HL-60 (cell line): ENCODE data around the gene SIGLEC14.

ENCODE experiments used
- DNase-seq, 2 experiments: peaks; one replicate each; pipeline ENCODE4 v3.0.0-alpha.2; 2010 to 2020; ENCODE audit warnings: low read depth in 1 of 2, low spot score in 1 of 2
- H3K27ac ChIP-seq: fragments of 250-450 bp; sonication (Bioruptor Pico); replicated peaks from 2 replicates; pipeline ENCODE4 v1.5.1; 2020; ENCODE audit warnings: mild to moderate bottlenecking, moderate library complexity
- H3K27me3 ChIP-seq: fragments of 250-450 bp; sonication (Bioruptor Pico); 2 replicates; pipeline ENCODE4 v1.5.1; 2021; ENCODE audit warnings: mild to moderate bottlenecking, moderate library complexity; ENCODE audit not compliant: insufficient read depth, poor library complexity, severe bottlenecking
- H3K4me3 ChIP-seq: replicated peaks from 2 replicates; pipeline ENCODE4 v1.5.1; 2011; ENCODE audit warnings: mild to moderate bottlenecking, control low read depth, low read length; ENCODE audit not compliant: insufficient read depth
- GABPA ChIP-seq: IDR thresholded peaks from 2 replicates; pipeline ENCODE4 v1.6.1; 2012; ENCODE audit warnings: low read depth
- POLR2AphosphoS5 ChIP-seq: IDR thresholded peaks from 2 replicates; pipeline ENCODE4 v1.6.1; 2012; ENCODE audit warnings: low read depth
- SPI1 ChIP-seq: IDR thresholded peaks from 2 replicates; pipeline ENCODE4 v1.6.1; 2012; ENCODE audit warnings: low read depth, mild to moderate bottlenecking, borderline replicate concordance
- TF ChIP-seq, protein P1 (sequence below): IDR thresholded peaks from 2 replicates; pipeline ENCODE4 v1.6.1; 2012; ENCODE audit warnings: low read depth; ENCODE audit not compliant: insufficient replicate concordance
- TF ChIP-seq, protein P2 (sequence below): IDR thresholded peaks from one replicate; pipeline ENCODE4 v1.5.1; 2011; ENCODE audit warnings: low read length, control low read depth, inconsistent platforms; ENCODE audit not compliant: insufficient read depth

The SIGLEC14 gene

DNA sequence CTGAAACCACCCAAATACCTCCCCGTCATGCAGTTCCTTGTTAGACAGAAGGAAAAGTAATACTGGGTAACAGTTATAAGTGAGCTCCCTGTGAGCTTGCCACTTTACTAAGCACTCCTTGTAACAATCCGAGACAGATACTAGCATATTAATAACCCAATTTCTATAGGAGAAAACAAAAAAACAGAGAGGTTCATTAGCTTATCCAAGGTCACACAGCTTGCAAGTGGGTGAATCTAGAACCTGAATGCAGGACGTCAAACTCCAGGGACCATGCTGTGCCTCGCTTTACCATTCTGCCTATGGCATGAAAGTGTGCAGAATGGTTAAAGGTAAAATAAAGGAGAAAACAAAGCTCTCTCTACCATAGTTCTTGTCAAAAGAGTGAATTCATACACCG lies 31.8 kb downstream of the SIGLEC14 start:
- H3K27me3 ChIP-seq = no peaks in the 10 kb centered on the region
- H3K4me3 ChIP-seq = no peak overlapping the region
- DNase-seq = no peak
- H3K27ac ChIP-seq = no peak overlapping the region
- TF ChIP-seq, protein P1, sequence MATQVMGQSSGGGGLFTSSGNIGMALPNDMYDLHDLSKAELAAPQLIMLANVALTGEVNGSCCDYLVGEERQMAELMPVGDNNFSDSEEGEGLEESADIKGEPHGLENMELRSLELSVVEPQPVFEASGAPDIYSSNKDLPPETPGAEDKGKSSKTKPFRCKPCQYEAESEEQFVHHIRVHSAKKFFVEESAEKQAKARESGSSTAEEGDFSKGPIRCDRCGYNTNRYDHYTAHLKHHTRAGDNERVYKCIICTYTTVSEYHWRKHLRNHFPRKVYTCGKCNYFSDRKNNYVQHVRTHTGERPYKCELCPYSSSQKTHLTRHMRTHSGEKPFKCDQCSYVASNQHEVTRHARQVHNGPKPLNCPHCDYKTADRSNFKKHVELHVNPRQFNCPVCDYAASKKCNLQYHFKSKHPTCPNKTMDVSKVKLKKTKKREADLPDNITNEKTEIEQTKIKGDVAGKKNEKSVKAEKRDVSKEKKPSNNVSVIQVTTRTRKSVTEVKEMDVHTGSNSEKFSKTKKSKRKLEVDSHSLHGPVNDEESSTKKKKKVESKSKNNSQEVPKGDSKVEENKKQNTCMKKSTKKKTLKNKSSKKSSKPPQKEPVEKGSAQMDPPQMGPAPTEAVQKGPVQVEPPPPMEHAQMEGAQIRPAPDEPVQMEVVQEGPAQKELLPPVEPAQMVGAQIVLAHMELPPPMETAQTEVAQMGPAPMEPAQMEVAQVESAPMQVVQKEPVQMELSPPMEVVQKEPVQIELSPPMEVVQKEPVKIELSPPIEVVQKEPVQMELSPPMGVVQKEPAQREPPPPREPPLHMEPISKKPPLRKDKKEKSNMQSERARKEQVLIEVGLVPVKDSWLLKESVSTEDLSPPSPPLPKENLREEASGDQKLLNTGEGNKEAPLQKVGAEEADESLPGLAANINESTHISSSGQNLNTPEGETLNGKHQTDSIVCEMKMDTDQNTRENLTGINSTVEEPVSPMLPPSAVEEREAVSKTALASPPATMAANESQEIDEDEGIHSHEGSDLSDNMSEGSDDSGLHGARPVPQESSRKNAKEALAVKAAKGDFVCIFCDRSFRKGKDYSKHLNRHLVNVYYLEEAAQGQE = no peak
- TF ChIP-seq POLR2AphosphoS5 (no peak), SPI1 (no peak), GABPA (no peak)
- TF ChIP-seq, protein P2, sequence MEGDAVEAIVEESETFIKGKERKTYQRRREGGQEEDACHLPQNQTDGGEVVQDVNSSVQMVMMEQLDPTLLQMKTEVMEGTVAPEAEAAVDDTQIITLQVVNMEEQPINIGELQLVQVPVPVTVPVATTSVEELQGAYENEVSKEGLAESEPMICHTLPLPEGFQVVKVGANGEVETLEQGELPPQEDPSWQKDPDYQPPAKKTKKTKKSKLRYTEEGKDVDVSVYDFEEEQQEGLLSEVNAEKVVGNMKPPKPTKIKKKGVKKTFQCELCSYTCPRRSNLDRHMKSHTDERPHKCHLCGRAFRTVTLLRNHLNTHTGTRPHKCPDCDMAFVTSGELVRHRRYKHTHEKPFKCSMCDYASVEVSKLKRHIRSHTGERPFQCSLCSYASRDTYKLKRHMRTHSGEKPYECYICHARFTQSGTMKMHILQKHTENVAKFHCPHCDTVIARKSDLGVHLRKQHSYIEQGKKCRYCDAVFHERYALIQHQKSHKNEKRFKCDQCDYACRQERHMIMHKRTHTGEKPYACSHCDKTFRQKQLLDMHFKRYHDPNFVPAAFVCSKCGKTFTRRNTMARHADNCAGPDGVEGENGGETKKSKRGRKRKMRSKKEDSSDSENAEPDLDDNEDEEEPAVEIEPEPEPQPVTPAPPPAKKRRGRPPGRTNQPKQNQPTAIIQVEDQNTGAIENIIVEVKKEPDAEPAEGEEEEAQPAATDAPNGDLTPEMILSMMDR = no peak

DNA sequence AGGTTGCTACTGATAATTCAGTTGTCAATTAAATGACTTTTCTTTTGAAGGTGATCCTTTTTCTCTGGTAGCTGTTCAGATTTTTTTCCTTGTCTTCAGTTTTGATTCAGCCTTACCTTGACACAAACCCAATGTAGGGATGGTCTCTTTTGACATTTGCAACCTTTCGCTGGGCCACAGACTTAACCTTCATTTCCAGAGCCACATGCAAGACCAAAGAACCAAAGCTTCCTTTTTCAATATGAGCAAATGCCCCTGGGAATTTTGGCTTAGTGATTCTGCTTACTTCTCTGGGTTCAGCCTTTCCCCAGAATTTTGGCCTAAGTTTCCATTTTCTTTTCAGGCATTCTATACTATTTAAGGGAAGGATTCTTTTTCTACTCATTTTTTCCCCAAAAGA lies 36.0 kb downstream of the SIGLEC14 start:
- Histone ChIP-seq H3K4me3 (no peak overlapping the region), H3K27ac (no peak overlapping the region), H3K27me3 (no peaks in the 10 kb centered on the region)
- no peak for TF ChIP-seq GABPA
- no peak for TF ChIP-seq POLR2AphosphoS5
- TF ChIP-seq, protein P2 = no peak
- no peak for TF ChIP-seq SPI1
- TF ChIP-seq, protein P1 = no peak
- DNase-seq = no peak

DNA sequence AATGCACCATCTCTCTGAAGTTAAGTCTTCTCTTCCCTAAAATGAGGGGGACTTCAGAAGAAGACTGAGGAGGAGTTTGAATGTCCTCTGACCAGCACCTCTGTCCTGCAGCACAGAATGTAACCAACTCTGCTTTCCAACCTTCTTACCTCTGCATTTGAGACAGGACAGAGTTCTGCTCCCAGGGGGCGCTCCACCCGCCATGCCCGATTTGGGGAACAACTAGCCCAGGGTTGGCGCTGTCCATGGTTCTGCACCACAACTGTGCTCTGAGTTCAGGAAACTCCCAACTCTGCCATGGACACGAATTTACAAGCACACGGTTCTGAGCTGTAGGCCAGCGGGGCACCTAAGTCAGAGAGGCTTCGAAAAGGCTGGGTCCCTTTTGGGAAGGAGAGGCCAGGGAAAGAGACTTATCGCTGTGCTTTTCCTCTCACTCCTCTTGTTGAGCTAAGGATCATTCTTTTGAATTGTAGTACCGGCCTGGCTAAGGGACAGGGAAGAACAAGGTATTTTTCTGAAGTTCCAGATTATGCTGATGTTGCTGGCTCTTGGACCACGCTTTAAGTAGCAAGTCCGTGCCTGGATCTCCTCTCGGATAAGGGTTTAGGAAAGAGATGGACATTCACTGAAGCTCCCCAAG lies 38.6 kb downstream of the SIGLEC14 start:
- DNase-seq = peak; percentile 63 to 93
- no peak overlapping the region for H3K4me3 ChIP-seq
- no peaks in the 10 kb centered on the region for H3K27me3 ChIP-seq
- no peak overlapping the region for H3K27ac ChIP-seq
- TF ChIP-seq GABPA (no peak), SPI1 (peak; percentile 62; the same call in 1 of the 2 replicates), POLR2AphosphoS5 (no peak)
- TF ChIP-seq, protein P2 = peak; percentile 85
- TF ChIP-seq, protein P1 = peak; percentile 100
